GM18519 (cell line): ENCODE results near the gene BRF1.
"Not testable (repeated sequence)": the region's sequence is repeated elsewhere in the genome, so short reads cannot be mapped to it uniquely, and the experiment has no call there.

Experiments used
- ATAC-seq: cut with Tn5 transposase; IDR thresholded peaks from one replicate; pipeline ENCODE4 v1.9.1; 2021; ENCODE audit warnings: mild to moderate bottlenecking, moderate library complexity; ENCODE audit not compliant: unreplicated experiment, low FRiP score

BRF1 gene

DNA sequence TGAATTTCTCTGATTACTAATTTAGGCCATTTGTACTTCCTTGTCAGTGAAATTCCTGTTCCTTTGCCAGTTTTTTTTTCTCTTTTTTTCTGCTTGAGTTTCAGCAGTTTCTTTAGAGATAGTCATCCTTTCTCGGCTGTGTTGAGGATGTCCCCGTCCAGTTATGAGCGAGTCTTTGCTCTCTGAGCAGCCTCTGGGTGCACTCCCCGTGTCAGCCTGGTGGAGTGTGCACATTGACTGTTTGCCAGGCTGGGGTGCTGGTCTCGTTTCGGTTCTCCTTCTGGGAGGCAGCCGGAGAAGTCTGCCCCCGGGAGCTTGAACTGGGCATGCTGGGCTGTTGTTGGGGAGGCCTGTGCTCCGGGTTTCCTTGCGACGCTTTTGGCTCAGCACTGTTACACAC, 16.7 kb upstream of the BRF1 start:
- no peak for ATAC-seq

- ATAC-seq: no peak
These were observed 16.2 kb upstream of the BRF1 start for GRCh38 chr14:105316968-105317510.

- no peak for ATAC-seq
These were observed 15.8 kb upstream of the BRF1 start for GRCh38 chr14:105316577-105316941.

- ATAC-seq: no peak
These were observed 15.3 kb upstream of the BRF1 start for GRCh38 chr14:105315941-105316576.

DNA sequence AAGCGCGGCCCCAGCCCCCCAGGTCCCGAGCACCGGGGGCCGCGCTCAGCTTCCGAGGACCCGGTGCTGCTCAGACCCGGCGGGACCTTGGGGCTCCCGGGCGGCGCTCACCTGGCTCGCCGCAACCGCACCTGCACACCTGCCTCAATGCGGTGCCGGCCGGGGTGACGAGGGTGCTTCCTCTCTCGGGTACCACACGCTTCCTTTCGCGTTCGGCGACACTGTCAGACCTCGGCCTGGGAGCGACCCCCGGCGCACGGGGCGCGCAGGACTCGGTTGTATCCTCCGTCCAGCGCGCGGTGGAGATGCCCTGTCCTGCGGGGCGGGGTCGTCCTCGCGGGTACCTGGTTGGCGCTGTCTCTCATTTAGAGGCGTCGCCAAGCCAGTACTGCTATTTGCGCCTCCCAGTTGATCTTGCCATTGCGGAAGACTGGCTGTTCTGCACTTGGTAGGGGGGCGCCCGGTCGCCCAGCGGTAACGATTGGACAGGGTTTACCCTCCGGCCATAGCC, 14.5 kb upstream of the BRF1 start:
- ATAC-seq: no peak

GRCh38 chr14:105314287-105315200, 13.7 kb upstream of the BRF1 start, which contains the start of gene PACS2:
TSS of gene PACS2 (plus strand) at chr14:105314748. CDS start at chr14:105314919, 171 bp downstream.
- ATAC-seq: peak; percentile 54

DNA sequence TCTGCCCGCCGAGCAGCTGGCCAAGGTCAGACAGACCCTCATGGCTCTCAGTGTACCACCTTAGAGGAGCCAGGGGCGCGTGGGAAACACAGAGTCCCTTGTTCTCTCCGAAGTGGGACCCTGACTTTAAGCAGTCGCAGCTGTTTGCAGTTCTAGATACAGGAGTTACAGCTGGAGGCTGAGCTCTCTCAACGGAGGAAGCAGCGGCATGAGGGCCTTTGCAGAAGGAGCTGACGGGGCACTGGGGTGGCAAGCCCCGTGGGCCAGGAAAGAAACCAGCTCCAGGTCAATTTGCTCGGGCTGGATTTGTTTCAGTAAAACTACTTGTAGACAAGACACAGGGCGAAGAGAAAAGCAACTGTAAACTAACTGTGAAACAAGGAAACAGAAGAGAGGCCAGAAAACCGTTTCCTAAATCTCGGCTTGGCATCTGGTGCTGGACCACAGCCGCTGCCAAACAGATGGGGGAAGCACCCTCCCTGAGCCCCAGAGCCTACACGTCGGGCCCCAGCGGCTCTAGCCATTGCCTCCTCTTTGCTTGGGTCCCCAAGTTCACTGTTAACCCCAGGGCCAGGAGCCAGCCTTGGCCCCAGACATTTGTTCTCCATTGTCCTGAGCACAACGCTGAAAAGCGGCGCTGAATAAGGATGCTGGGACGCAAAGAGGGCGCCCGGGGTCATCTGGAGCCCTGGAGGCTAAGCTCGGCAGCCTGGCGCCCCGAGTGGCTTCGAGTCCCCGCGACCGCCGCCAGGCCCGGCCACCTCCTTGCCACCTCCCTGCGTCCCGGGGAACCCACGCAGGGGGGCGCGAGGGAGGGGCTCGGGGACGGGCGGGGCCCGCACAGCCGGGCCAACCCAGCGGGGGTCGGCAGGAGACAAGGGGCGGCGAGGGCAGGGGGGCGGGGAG, 12.8 kb upstream of the BRF1 start:
- ATAC-seq: no peak

GRCh38 chr14:105312973-105313372, 12.2 kb upstream of the BRF1 start:
- ATAC-seq: no peak

- ATAC-seq: no peak
These were observed 11.0 kb upstream of the BRF1 start for GRCh38 chr14:105311838-105312237.

DNA sequence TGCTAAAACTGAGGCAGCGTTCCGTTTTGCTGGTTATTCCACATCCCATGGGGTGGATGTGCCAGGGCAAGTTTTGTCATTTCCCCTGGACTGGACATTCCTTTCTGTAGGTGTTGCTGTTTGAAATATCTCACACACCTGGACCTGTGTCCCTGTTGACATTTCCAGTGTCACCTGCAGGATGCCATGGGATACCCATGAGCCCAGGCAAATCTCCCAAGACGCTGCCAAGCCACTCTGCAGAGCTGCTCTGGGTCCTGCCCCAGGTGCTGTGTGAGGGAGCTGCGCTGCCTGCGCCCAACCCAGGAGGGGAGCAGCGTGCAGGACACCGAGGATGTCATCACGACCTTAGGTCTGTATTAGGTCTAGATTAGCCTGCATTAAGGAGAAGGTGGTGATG, 8.6 kb upstream of the BRF1 start:
- ATAC-seq: no peak

DNA sequence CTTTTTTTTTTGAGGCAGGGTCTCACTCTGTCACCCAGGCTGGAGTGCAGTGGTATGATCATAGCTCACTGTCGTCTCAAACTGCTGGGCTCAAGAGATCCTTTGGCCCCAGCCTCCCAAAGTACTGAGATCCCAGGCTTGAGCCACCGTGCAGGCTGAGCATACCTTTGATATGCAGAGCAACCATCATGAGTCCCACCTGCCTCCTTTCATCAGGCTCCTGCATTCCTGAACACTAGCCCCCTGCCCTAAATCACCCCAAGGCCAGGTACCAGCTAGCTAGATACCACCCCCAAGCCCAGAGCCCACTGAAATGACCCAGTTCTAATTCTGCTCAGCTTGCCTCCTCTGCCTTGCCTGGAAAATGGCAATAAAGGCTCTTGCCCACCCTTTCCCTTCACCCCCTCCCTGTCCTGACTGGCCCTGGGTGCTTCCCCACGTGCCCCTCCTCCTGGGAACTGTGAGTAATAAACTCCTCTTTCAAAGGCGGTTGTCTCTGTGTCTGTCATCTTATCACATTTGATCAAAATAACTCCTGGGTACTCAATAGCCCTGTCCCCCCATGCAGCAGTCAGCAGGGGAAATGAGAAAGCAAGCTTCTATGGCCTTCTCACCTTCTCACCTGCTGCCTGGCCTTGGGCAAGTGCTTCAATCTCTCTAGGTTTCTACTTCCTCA, 6.4 kb upstream of the BRF1 start:
- no peak for ATAC-seq

GRCh38 chr14:105305791-105306190, 5.0 kb upstream of the BRF1 start:
- no peak for ATAC-seq

DNA sequence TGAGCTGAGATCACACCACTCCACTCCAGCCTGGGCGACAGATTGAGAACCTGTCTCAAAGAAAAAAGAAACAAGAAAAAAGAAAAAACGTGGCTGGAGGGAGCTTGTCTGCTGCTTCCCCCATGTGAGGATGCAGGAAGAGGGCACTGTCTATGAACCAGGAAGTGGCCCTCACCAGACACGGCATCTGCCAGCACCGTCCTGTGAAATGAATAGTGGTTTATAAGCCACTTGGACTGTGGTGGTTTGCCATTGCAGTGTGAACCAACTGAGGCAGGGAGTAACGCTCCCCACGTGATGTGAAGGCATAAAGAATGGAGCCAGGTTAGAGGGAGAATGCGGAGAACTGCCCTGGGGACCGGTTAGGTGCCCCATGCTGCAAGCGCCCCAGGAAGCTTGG, 4.5 kb upstream of the BRF1 start:
- no peak for ATAC-seq

GRCh38 chr14:105304565-105304964, 3.8 kb upstream of the BRF1 start:
- no peak for ATAC-seq

GRCh38 chr14:105303949-105304348, 3.1 kb upstream of the BRF1 start:
- no peak for ATAC-seq

DNA sequence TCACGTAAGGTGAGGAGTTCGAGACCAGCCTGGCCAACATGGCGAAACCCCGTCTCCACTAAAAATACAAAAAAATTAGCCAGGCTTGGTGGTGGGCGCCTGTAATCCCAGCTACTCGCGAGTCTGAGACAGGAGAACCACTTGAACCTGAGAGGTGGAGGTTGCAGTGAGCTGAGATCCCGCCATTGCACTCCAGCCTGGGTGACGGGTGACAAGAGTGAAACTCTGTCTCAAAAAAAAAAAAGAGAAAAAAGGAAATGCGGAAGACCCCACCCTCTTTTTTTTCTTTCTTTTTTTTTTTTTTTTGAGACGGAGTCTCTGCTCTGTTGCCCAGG, 1.1 kb upstream of the BRF1 start:
- not testable (repeated sequence) for ATAC-seq

GRCh38 chr14:105301103-105301914, 508 bp upstream of the BRF1 start:
- peak; percentile 27 for ATAC-seq

- peak; percentile 5 for ATAC-seq
These were observed 903 bp downstream of the BRF1 start for GRCh38 chr14:105299654-105300541.
